Measurements from ENCODE around the gene USF1. TPM values are rescaled to one million over a fixed set of nuclear protein-coding genes. Genes with fewer than 3 reads are reported as not detected.

Gene USF1
- total and polyA plus RNA-seq, 8 donors, result 7.2 to 566 (median 60.5) TPM

- H3K27ac ChIP-seq, result peak overlapping the region; percentile 75 to 87 (median 79)
- TF ChIP-seq EP300 (IDR thresholded peaks at IDR 0.05), result no peak
- no peak for TF ChIP-seq CTCF (IDR thresholded peaks at IDR 0.05)
- TF ChIP-seq POLR2A (IDR thresholded peaks at IDR 0.05), result no peak
- no peak for TF ChIP-seq POLR2AphosphoS5 (IDR thresholded peaks at IDR 0.05)
- no peaks in the 10 kb centered on the region for H3K27me3 ChIP-seq
- DNase-seq, result no peak
- no peaks in the 10 kb centered on the region for H3K9me3 ChIP-seq
- H3K4me1 ChIP-seq, result peaks cover 5 to 39% (median 21%) of the 10 kb centered on the region in 4 donors
- no peak overlapping the region for H3K4me3 ChIP-seq
- intact Hi-C loops (cut with DNase I; ENCODE audit: low total_unique reads), result loop anchor here (10.0 kb wide), 1 partner anchor 95 kb away; no protein-coding TSS in a partner anchor
- H3K36me3 ChIP-seq, result no peaks in the 10 kb centered on the region
- 88 to 96% (median 94%) methylated on average over 5 of the region's 5 CpGs for WGBS, 5 donors
Measured at GRCh38 chr1:161089938-161090337, 44.2 kb upstream of the USF1 start.

GRCh38 chr1:161089251-161089924 lies 43.6 kb upstream of the USF1 start, which contains the start of gene NECTIN4:
Gene NECTIN4 (minus strand): TSS chr1:161089558. CDS start chr1:161089296, 262 bp downstream.
- peaks cover 5 to 44% (median 26%) of the 10 kb centered on the region in 4 donors for H3K4me1 ChIP-seq
- no peaks in the 10 kb centered on the region for H3K27me3 ChIP-seq
- 24 to 44% (median 34%) methylated on average over 11 to 22 of the region's 22 CpGs for WGBS, 5 donors
- peak within 1 kb of the TSS; percentile 75 to 87 (median 79) for H3K27ac ChIP-seq
- no peaks in the 10 kb centered on the region for H3K9me3 ChIP-seq
- no peaks in the 10 kb centered on the region for H3K36me3 ChIP-seq
- peak within 1 kb of the TSS; percentile 28 to 50 (median 32) for H3K4me3 ChIP-seq
- TF ChIP-seq POLR2AphosphoS5 (IDR thresholded peaks at IDR 0.05) (peak in 2 of 3 donors; percentile 84 to 92), CTCF (IDR thresholded peaks at IDR 0.05) (no peak)
- intact Hi-C loops (cut with DNase I; ENCODE audit: low total_unique reads), result no loop called here
- DNase-seq, result peak; percentile 87 to 94

GRCh38 chr1:161088587-161089110 lies 42.9 kb upstream of the USF1 start:
- Histone ChIP-seq H3K27ac (peak overlapping the region; percentile 75 to 87 (median 79)), H3K36me3 (no peaks in the 10 kb centered on the region), H3K27me3 (no peaks in the 10 kb centered on the region), H3K4me1 (peaks cover 5 to 52% (median 32%) of the 10 kb centered on the region in 4 donors), H3K4me3 (peak overlapping the region; percentile 28 to 50 (median 32)), H3K9me3 (no peaks in the 10 kb centered on the region)
- 52 to 72% (median 59%) methylated on average over 3 of the region's 3 CpGs for WGBS, 5 donors
- intact Hi-C loops (cut with DNase I; ENCODE audit: low total_unique reads), result no loop called here
- peak in 1 of 2 donors; percentile 57 for DNase-seq
- TF ChIP-seq POLR2AphosphoS5 (IDR thresholded peaks at IDR 0.05), result peak in 1 of 3 donors; percentile 42
- no peak for TF ChIP-seq CTCF (IDR thresholded peaks at IDR 0.05)
- no peak for TF ChIP-seq EP300 (IDR thresholded peaks at IDR 0.05)
- TF ChIP-seq POLR2A (IDR thresholded peaks at IDR 0.05), result no peak

- WGBS, 5 donors, result 36 to 50% (median 42%) methylated on average over 4 of the region's 4 CpGs
- Histone ChIP-seq H3K36me3 (no peaks in the 10 kb centered on the region), H3K27ac (peak overlapping the region; percentile 34 to 87 (median 37)), H3K9me3 (no peaks in the 10 kb centered on the region), H3K4me3 (peak overlapping the region in 1 of 4 donors; percentile 50), H3K27me3 (no peaks in the 10 kb centered on the region), H3K4me1 (peaks cover 5 to 73% (median 43%) of the 10 kb centered on the region in 4 donors)
- TF ChIP-seq POLR2AphosphoS5 (IDR thresholded peaks at IDR 0.05), result no peak
- no peak for TF ChIP-seq EP300 (IDR thresholded peaks at IDR 0.05)
- TF ChIP-seq POLR2A (IDR thresholded peaks at IDR 0.05), result no peak
- TF ChIP-seq CTCF (IDR thresholded peaks at IDR 0.05), result no peak
- intact Hi-C loops (cut with DNase I; ENCODE audit: low total_unique reads), result no loop called here
- DNase-seq, result no peak
Measured at GRCh38 chr1:161086457-161086856, 40.7 kb upstream of the USF1 start.

All from stomach (tissue), 9 donors.